ENCODE measurements around the gene SIRT2. TPM values are rescaled to one million over a fixed set of nuclear protein-coding genes. Genes with fewer than 3 reads are reported as not detected.

The SIRT2 gene
- total and polyA plus RNA-seq, 2 donors (not counting 1 experiment from before 2014, with no cell fraction given), result 42.4 to 65.9 TPM

DNA sequence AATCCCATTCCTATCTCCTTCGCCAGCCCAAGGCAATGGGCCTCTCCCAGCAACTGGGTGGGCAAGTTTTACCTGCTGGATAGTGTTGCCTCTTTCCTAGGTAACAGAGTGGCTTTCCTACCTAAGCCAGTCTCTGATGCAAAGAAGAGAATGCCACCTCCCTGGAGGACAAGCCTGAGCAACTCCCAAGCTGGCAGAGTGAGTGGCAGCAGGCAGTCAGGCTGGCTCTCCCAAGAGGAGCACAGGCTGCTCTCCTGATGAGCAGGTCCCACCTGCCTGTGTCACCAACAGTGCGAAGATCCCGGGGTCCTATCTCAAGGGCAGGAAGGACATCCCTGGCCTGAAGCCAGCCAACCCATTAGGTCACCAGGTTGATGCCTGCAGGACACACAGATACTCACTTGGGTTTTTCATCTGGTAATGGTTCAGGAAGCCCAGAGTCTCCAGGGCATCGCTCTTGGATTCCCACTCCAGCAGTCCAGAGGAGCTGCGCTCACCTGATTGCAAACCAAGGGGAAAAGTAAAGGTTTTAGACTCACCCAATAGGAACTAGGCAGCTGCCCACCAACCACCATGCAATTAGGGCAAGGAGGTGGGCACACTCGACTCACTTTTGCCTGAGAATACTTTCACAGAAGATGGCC, 62.3 kb downstream of the SIRT2 start:
- Mint-ChIP-seq H3K9me3 (ENCODE audit: insufficient read depth) (no peaks in the 10 kb centered on the region), H3K27me3 (no peaks in the 10 kb centered on the region), H3K27ac (no peak overlapping the region), H3K4me3 (no peak overlapping the region), H3K4me1 (peaks cover 15% of the 10 kb centered on the region)
- CTCF ChIA-PET, result interaction anchor here (1.1 kb wide), 1 partner anchor 32 kb away, joined by 6 read pairs; no protein-coding TSS in a partner anchor
- POLR2A ChIA-PET, result interaction anchor here (1.4 kb wide), 1 partner anchor 12 kb away, joined by 4 read pairs; no protein-coding TSS in a partner anchor
- DNase-seq, result no peak
- Histone ChIP-seq H3K79me2 (ENCODE audit: control insufficient read depth, insufficient read depth, low read length) (peaks cover 38% of the 10 kb centered on the region), H3K4me2 (replicated peaks; ENCODE audit: low read depth, low read length, poor library complexity, severe bottlenecking) (no peak overlapping the region), H3K9me3 (ENCODE audit: control extremely low read depth in 1 of 3, control insufficient read depth in 2 of 3, insufficient read depth in 1 of 3, low read length in 2 of 3) (no peaks in the 10 kb centered on the region), H2AFZ (ENCODE audit: insufficient read depth, low read depth, low read length, poor library complexity, severe bottlenecking) (no peak overlapping the region), H4K20me1 (ENCODE audit: control insufficient read depth, insufficient read depth, low read length, poor library complexity, severe bottlenecking) (peaks cover 57% of the 10 kb centered on the region), H3K27me3 (replicated peaks in 1 of 4; ENCODE audit: control extremely low read depth in 1 of 4, control insufficient read depth in 3 of 4, insufficient read depth in 4 of 4, low read length in 3 of 4) (no peaks in the 10 kb centered on the region), H3K9ac (ENCODE audit: low read length) (no peak overlapping the region), H3K36me3 (replicated peaks in 1 of 2; ENCODE audit: control extremely low read depth in 1 of 2, control insufficient read depth in 1 of 2, extremely low read depth in 1 of 2, insufficient read depth in 2 of 2, low read length in 1 of 2) (peaks cover 9 to 61% of the 10 kb centered on the region in 2 experiments), H3K4me1 (ENCODE audit: control insufficient read depth in 2 of 2, insufficient read depth in 2 of 2, low read length in 2 of 2) (peaks cover 16% of the 10 kb centered on the region in 2 donors), H3K4me3 (ENCODE audit: control extremely low read depth in 1 of 5, extremely low read depth in 1 of 5, insufficient read depth in 1 of 5, low read depth in 2 of 5, low read length in 4 of 5) (no peak overlapping the region), H3K27ac (ENCODE audit: low read length in 2 of 2) (no peak overlapping the region)
- intact Hi-C loops (cut with micrococcal nuclease), result no loop called here
- no peak for ATAC-seq (ENCODE audit: low read depth)
- no peak for TF ChIP-seq EZH2 (IDR thresholded peaks at IDR 0.05; ENCODE audit: borderline replicate concordance, insufficient read depth, low read depth, low read length, poor library complexity, severe bottlenecking)
- TF ChIP-seq, protein P1, sequence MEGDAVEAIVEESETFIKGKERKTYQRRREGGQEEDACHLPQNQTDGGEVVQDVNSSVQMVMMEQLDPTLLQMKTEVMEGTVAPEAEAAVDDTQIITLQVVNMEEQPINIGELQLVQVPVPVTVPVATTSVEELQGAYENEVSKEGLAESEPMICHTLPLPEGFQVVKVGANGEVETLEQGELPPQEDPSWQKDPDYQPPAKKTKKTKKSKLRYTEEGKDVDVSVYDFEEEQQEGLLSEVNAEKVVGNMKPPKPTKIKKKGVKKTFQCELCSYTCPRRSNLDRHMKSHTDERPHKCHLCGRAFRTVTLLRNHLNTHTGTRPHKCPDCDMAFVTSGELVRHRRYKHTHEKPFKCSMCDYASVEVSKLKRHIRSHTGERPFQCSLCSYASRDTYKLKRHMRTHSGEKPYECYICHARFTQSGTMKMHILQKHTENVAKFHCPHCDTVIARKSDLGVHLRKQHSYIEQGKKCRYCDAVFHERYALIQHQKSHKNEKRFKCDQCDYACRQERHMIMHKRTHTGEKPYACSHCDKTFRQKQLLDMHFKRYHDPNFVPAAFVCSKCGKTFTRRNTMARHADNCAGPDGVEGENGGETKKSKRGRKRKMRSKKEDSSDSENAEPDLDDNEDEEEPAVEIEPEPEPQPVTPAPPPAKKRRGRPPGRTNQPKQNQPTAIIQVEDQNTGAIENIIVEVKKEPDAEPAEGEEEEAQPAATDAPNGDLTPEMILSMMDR (IDR thresholded peaks at IDR 0.05), result no peak
- WGBS (ENCODE audit: insufficient coverage), result 97% methylated on average over 5 of the region's 6 CpGs
